ENCODE data around the gene THRB. TPM values are rescaled to one million over a fixed set of nuclear protein-coding genes. Genes with fewer than 3 reads are reported as not detected.

Gene THRB
- total RNA-seq, 3 donors from 2014 or later, result 25.1 to 75.5 (median 59.8) TPM

DNA sequence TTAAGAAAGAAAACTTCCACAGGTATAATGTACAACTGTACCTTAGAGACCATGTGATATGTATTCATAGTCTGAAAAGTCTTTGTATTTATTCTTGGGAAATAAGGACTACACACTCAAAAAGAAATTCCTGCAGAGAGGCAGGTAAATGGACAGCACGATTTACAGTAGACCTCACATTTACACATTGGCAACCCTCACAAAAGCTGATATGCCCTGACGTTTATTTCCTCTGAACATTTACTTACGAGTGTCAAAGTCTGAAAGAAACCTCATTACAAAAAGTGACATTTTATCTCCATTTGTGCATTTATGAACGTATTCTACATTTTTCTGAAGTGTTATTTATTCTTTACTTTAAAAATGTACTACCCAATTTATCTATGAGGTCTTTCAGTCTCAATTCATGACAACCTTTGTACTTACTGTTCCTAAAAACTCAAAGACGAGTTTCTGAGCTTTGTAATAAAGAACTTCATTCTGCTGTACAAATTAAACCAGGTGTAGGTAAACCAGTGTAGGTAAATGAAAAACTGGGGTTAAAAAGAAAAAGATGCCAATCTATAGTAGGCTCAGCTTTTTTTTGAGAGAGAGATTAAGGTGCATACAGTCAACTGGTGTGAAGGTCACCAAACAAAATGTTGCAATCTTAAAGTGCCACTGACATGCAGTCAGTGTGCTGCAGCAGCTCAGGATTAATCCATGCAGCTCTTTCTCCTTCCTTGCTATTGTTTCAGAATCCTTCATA is 44.3 kb downstream of the THRB start:
- Histone ChIP-seq H3K4me3 (no peak overlapping the region), H3K4me1 (ENCODE audit: low read depth) (peaks cover 26% of the 10 kb centered on the region), H3K36me3 (ENCODE audit: low read depth) (no peaks in the 10 kb centered on the region), H3K9me3 (no peaks in the 10 kb centered on the region)
- DNase-seq, result peak in 1 of 3 donors; percentile 37
- peak; percentile 71 for ATAC-seq
- intact Hi-C loops (cut with DNase I, micrococcal nuclease), result loop anchor here in 1 of 2 donors (5.0 kb wide), 1 partner anchor 83 kb away; no protein-coding TSS in a partner anchor
- TF ChIP-seq, protein P1, sequence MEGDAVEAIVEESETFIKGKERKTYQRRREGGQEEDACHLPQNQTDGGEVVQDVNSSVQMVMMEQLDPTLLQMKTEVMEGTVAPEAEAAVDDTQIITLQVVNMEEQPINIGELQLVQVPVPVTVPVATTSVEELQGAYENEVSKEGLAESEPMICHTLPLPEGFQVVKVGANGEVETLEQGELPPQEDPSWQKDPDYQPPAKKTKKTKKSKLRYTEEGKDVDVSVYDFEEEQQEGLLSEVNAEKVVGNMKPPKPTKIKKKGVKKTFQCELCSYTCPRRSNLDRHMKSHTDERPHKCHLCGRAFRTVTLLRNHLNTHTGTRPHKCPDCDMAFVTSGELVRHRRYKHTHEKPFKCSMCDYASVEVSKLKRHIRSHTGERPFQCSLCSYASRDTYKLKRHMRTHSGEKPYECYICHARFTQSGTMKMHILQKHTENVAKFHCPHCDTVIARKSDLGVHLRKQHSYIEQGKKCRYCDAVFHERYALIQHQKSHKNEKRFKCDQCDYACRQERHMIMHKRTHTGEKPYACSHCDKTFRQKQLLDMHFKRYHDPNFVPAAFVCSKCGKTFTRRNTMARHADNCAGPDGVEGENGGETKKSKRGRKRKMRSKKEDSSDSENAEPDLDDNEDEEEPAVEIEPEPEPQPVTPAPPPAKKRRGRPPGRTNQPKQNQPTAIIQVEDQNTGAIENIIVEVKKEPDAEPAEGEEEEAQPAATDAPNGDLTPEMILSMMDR (IDR thresholded peaks at IDR 0.05), result no peak

DNA sequence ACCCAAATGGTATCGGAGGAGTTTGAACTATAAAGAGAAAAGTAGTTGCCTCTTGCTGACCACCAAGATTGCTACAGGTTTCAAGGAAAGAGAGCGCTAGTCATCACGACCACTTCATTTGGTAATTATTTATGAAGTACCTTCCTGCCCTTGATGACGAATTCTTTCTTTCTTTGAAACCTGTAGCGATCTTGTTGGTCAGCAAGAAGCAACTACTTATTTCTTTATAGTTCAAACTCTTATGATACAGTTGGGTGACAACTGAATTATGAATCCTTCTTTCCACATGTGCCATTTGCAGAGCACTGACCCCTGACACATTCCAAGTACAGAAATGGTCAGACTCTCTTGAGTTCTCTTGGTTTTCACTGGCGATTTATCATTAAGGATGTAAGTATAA is 46.8 kb downstream of the THRB start:
- Histone ChIP-seq H3K36me3 (ENCODE audit: low read depth) (no peaks in the 10 kb centered on the region), H3K4me3 (no peak overlapping the region), H3K4me1 (ENCODE audit: low read depth) (peaks cover 13% of the 10 kb centered on the region), H3K9me3 (no peaks in the 10 kb centered on the region)
- DNase-seq, result no peak
- ATAC-seq, result no peak
- TF ChIP-seq, protein P1 (IDR thresholded peaks at IDR 0.05), result no peak
- intact Hi-C loops (cut with DNase I, micrococcal nuclease), result no loop called here

DNA sequence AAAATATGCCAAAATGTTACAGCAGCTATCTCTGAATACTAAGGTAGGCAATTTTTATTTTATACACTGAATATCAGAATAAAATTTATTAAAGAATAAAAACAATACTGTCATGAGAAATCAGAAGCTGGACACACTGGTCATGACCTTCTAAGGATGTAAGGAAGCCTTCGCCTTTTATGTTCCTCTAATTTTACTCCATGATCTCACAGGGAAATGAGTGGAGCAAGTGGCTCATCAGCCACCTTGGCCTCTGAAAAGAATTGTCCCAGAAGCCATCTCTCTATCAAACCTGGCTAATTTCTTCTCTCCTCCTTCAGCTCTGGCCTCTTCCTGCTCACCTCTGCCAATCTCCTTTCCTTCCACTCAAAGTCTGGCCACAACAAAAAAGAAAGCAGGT is 48.6 kb downstream of the THRB start:
- intact Hi-C loops (cut with DNase I, micrococcal nuclease), result no loop called here
- DNase-seq, result no peak
- H3K4me3 ChIP-seq, result no peak overlapping the region
- TF ChIP-seq, protein P1 (IDR thresholded peaks at IDR 0.05), result no peak
- no peaks in the 10 kb centered on the region for H3K4me1 ChIP-seq (ENCODE audit: low read depth)
- H3K36me3 ChIP-seq (ENCODE audit: low read depth), result no peaks in the 10 kb centered on the region
- H3K9me3 ChIP-seq, result no peaks in the 10 kb centered on the region
- ATAC-seq, result no peak

- Histone ChIP-seq H3K4me1 (ENCODE audit: low read depth) (no peaks in the 10 kb centered on the region), H3K9me3 (no peaks in the 10 kb centered on the region), H3K36me3 (ENCODE audit: low read depth) (no peaks in the 10 kb centered on the region), H3K4me3 (no peak overlapping the region)
- ATAC-seq, result no peak
- TF ChIP-seq, protein P1 (IDR thresholded peaks at IDR 0.05), result no peak
- intact Hi-C loops (cut with DNase I, micrococcal nuclease), result no loop called here
- DNase-seq, result no peak
Observed at GRCh38 chr3:24443476-24443875, 51.2 kb downstream of the THRB start.

DNA sequence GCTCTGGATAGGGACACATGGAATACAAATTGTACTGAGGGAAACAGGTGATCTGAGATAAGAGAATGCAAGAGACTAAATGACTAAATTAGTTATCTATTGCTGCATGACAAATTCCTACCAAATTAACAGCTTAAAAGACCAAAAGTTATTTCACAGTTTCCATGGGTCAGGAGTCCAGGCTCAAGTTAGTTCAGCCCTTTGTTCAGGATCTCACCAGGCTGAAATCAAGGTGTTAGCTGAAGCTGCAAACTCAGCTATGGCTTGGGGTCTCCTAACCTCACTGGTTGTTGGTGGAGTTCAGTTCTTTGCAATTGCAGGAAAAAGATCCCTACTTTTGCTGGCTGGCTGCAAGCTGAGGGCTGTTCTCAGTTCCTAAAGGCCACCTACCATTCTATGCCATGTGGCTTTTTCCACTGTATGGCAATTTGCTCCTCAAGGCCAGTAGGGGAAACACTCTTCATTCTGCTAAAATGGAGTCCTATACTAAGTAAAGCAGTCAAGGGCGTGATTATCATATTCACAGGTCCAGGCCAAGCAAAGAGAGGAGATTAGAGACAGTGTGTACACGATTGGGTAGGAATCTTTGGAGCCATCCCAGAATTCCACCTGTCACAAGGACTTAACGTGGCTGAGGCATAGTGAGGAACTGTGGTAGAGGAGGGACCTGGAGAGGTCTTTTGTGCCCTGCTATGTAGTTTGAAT is 53.7 kb downstream of the THRB start:
- intact Hi-C loops (cut with DNase I, micrococcal nuclease), result no loop called here
- Histone ChIP-seq H3K4me1 (ENCODE audit: low read depth) (peaks cover 11% of the 10 kb centered on the region), H3K36me3 (ENCODE audit: low read depth) (no peaks in the 10 kb centered on the region), H3K9me3 (no peaks in the 10 kb centered on the region), H3K4me3 (no peak overlapping the region)
- DNase-seq (no peak), ATAC-seq (no peak)
- TF ChIP-seq, protein P1 (IDR thresholded peaks at IDR 0.05), result no peak
